ENCODE data around the gene CYBC1. TPM values are rescaled to one million over a fixed set of nuclear protein-coding genes. Genes with fewer than 3 reads are reported as not detected.

The CYBC1 gene
- polyA plus RNA-seq, 1 donor from 2014 or later: 66.6 TPM

GRCh38 chr17:82470065-82470464 lies 19.5 kb upstream of the CYBC1 start:
- no peaks in the 10 kb centered on the region for H4K20me1 ChIP-seq (ENCODE audit: insufficient read depth)
- no peaks in the 10 kb centered on the region for H3K36me3 ChIP-seq (ENCODE audit: insufficient read depth, low read length)
- H3K9me2 ChIP-seq (ENCODE audit: insufficient read depth, low read length): no peaks in the 10 kb centered on the region
- H3K9me3 ChIP-seq (ENCODE audit: low read length): no peaks in the 10 kb centered on the region
- TF ChIP-seq POLR2AphosphoS5 (IDR thresholded peaks at IDR 0.05) (no peak), SMC3 (conservative IDR thresholded peaks at IDR 0.05; ENCODE audit: poor library complexity) (no peak), EZH2 (IDR thresholded peaks at IDR 0.05; ENCODE audit: borderline replicate concordance, insufficient read depth, low read length, poor library complexity, severe bottlenecking) (no peak), TAF1 (IDR thresholded peaks at IDR 0.05; ENCODE audit: low read depth) (no peak), CTCF (IDR thresholded peaks at IDR 0.05; ENCODE audit: poor library complexity, severe bottlenecking) (no peak), MXI1 (conservative IDR thresholded peaks at IDR 0.05; ENCODE audit: poor library complexity, severe bottlenecking) (no peak), REST (IDR thresholded peaks at IDR 0.05; ENCODE audit: borderline replicate concordance) (no peak), EP300 (conservative IDR thresholded peaks at IDR 0.05; ENCODE audit: poor library complexity, severe bottlenecking) (no peak), RAD21 (conservative IDR thresholded peaks at IDR 0.05) (no peak)
- H3K9ac ChIP-seq (ENCODE audit: low read length): no peak overlapping the region
- H3K4me3 ChIP-seq (ENCODE audit: low read length): no peak overlapping the region
- no peak overlapping the region for H3K4me2 ChIP-seq (ENCODE audit: low read length)
- no peak overlapping the region for H3K27ac ChIP-seq (ENCODE audit: low read length)
- no peaks in the 10 kb centered on the region for H3F3A ChIP-seq (ENCODE audit: insufficient read depth, low read length, poor library complexity, severe bottlenecking)
- no peaks in the 10 kb centered on the region for H3K27me3 ChIP-seq (ENCODE audit: insufficient read depth, low read depth, low read length)
- no peak overlapping the region for H2AFZ ChIP-seq (ENCODE audit: low read depth, low read length)
- no peaks in the 10 kb centered on the region for H3K79me2 ChIP-seq (replicated peaks; ENCODE audit: insufficient read depth, low read length)

- H3K9me2 ChIP-seq (ENCODE audit: insufficient read depth, low read length): no peaks in the 10 kb centered on the region
- H3F3A ChIP-seq (ENCODE audit: insufficient read depth, low read length, poor library complexity, severe bottlenecking): no peaks in the 10 kb centered on the region
- no peak overlapping the region for H3K4me2 ChIP-seq (ENCODE audit: low read length)
- no peaks in the 10 kb centered on the region for H3K36me3 ChIP-seq (ENCODE audit: insufficient read depth, low read length)
- no peak overlapping the region for H2AFZ ChIP-seq (ENCODE audit: low read depth, low read length)
- H3K27me3 ChIP-seq (ENCODE audit: insufficient read depth, low read depth, low read length): no peaks in the 10 kb centered on the region
- TF ChIP-seq TAF1 (IDR thresholded peaks at IDR 0.05; ENCODE audit: low read depth) (no peak), EZH2 (IDR thresholded peaks at IDR 0.05; ENCODE audit: borderline replicate concordance, insufficient read depth, low read length, poor library complexity, severe bottlenecking) (no peak), POLR2AphosphoS5 (IDR thresholded peaks at IDR 0.05) (no peak), MXI1 (conservative IDR thresholded peaks at IDR 0.05; ENCODE audit: poor library complexity, severe bottlenecking) (no peak), RAD21 (conservative IDR thresholded peaks at IDR 0.05) (no peak), SMC3 (conservative IDR thresholded peaks at IDR 0.05; ENCODE audit: poor library complexity) (no peak), EP300 (conservative IDR thresholded peaks at IDR 0.05; ENCODE audit: poor library complexity, severe bottlenecking) (no peak), CTCF (IDR thresholded peaks at IDR 0.05; ENCODE audit: poor library complexity, severe bottlenecking) (no peak), REST (IDR thresholded peaks at IDR 0.05; ENCODE audit: borderline replicate concordance) (no peak)
- no peaks in the 10 kb centered on the region for H3K79me2 ChIP-seq (replicated peaks; ENCODE audit: insufficient read depth, low read length)
- H3K9ac ChIP-seq (ENCODE audit: low read length): no peak overlapping the region
- no peak overlapping the region for H3K4me3 ChIP-seq (ENCODE audit: low read length)
- H3K9me3 ChIP-seq (ENCODE audit: low read length): no peaks in the 10 kb centered on the region
- no peak overlapping the region for H3K27ac ChIP-seq (ENCODE audit: low read length)
- no peaks in the 10 kb centered on the region for H4K20me1 ChIP-seq (ENCODE audit: insufficient read depth)
Measured at GRCh38 chr17:82468692-82469091, 18.1 kb upstream of the CYBC1 start.

All from neural cell (in vitro differentiated cells).